Keratinocyte (primary cell): Measurements from ENCODE around the gene NUP205. TPM values are rescaled to one million over a fixed set of nuclear protein-coding genes. Genes with fewer than 3 reads are reported as not detected.
A peak's percentile ranks its signal among the peaks of the same experiment; 100 is the strongest.

ENCODE experiments used
- DNase-seq: peaks from one replicate; pipeline ENCODE4 v3.0.0-alpha.2; 2011; ENCODE audit warnings: low read depth, missing footprints, low spot score
- FAIRE-seq: peaks from 2 replicates; lab custom pipeline; 2011; peaks lifted over from hg19 to GRCh38; lab: Jason Lieb, UNC
- H2AFZ ChIP-seq: 2 replicates; pipeline ENCODE4 v1.6.0; 2012; ENCODE audit warnings: low read length, control low read depth, inconsistent platforms; ENCODE audit not compliant: control insufficient read depth
- H3K27ac ChIP-seq: 2 replicates; pipeline ENCODE4 v1.5.1; 2011; ENCODE audit warnings: low read length; ENCODE audit not compliant: control insufficient read depth, insufficient read depth
- H3K27me3 ChIP-seq: 3 replicates; pipeline ENCODE4 v1.6.0; 2011; ENCODE audit warnings: low read length; ENCODE audit not compliant: control insufficient read depth, insufficient read depth; ENCODE audit errors: extremely low read depth
- H3K36me3 ChIP-seq, 2 experiments: 2 replicates in 1 of 2; 3 replicates in 1 of 2; pipeline ENCODE4 v1.5.1; 2011; ENCODE audit warnings: low read length in 2 of 2, mild to moderate bottlenecking in 1 of 2; ENCODE audit not compliant: control insufficient read depth in 2 of 2, insufficient read depth in 2 of 2; ENCODE audit errors: extremely low read depth in 1 of 2
- H3K4me1 ChIP-seq: 3 replicates; pipeline ENCODE4 v1.5.1; 2011; ENCODE audit warnings: low read length; ENCODE audit not compliant: control insufficient read depth, insufficient read depth; ENCODE audit errors: extremely low read depth
- H3K4me2 ChIP-seq: 3 replicates; pipeline ENCODE4 v1.6.0; 2011; ENCODE audit warnings: low read depth, low read length; ENCODE audit not compliant: control insufficient read depth, insufficient read depth; ENCODE audit errors: extremely low read depth
- H3K4me3 ChIP-seq, 3 experiments: fragments of 200-600 bp in 1 of 3; sonication (generic) in 1 of 3; 2 replicates in 2 of 3; 3 replicates in 1 of 3; pipeline ENCODE4 v1.5.1; 2011 to 2016; ENCODE audit warnings: low read length in 3 of 3, mild to moderate bottlenecking in 3 of 3, control low read depth in 2 of 3, inconsistent platforms in 1 of 3, low read depth in 1 of 3, mixed read lengths in 1 of 3, mixed run types in 1 of 3, moderate library complexity in 1 of 3; ENCODE audit not compliant: control insufficient read depth in 2 of 3, insufficient read depth in 2 of 3; ENCODE audit errors: extremely low read depth in 1 of 3
- H3K79me2 ChIP-seq: 2 replicates; pipeline ENCODE4 v1.6.0; 2012; ENCODE audit warnings: low read length; ENCODE audit not compliant: control insufficient read depth, insufficient read depth
- H3K9ac ChIP-seq: 3 replicates; pipeline ENCODE4 v1.6.0; 2011; ENCODE audit warnings: low read length; ENCODE audit not compliant: control insufficient read depth, insufficient read depth; ENCODE audit errors: extremely low read depth
- H3K9me1 ChIP-seq: 3 replicates; pipeline ENCODE4 v1.6.0; 2011; ENCODE audit warnings: low read length; ENCODE audit not compliant: control insufficient read depth, insufficient read depth; ENCODE audit errors: extremely low read depth
- H3K9me3 ChIP-seq: 2 replicates; pipeline ENCODE4 v1.5.1; 2012; ENCODE audit warnings: low read depth, low read length; ENCODE audit not compliant: control insufficient read depth
- H4K20me1 ChIP-seq: 3 replicates; pipeline ENCODE4 v1.6.0; 2011; ENCODE audit warnings: low read length; ENCODE audit not compliant: control insufficient read depth, insufficient read depth; ENCODE audit errors: extremely low read depth
- EZH2 ChIP-seq: IDR thresholded peaks from one replicate; pipeline ENCODE4 v1.6.1; 2012; ENCODE audit warnings: inconsistent platforms, mild to moderate bottlenecking, low read length, moderate library complexity
- dilution Hi-C: fragments of 300-500 bp; cut with MboI; formaldehyde crosslinking; loops from one replicate; pipeline ENCODE4 v1.7.0; 2020; ENCODE audit warnings: low sequenced_read_pairs; ENCODE audit not compliant: extremely low pct_ligation_motif_present
- polyA plus RNA-seq, 5 experiments: library from polyadenylated mRNA; depleted of rRNA in 3 of 5; stranded (reverse) in 3 of 5; stranded (forward) in 1 of 5; unstranded in 1 of 5; fragments of >200 nt; gene quantifications; 1 replicate in 1 of 5; 2 replicates in 3 of 5; 3 replicates in 1 of 5; pipeline versions ENCODE4 v1.2.1 to v1.2.3, GENCODE V29; 2011 to 2012; ENCODE audit warnings: missing spikeins in 2 of 5, low read depth in 1 of 5, low replicate concordance in 1 of 5
- TF ChIP-seq, protein P1 (sequence below), 3 experiments: IDR thresholded peaks in 1 of 3; conservative IDR thresholded peaks in 1 of 3; optimal IDR thresholded peaks in 1 of 3; 2 replicates in 2 of 3; 3 replicates in 1 of 3; pipeline versions ENCODE3 to v1.5.1; 2011; ENCODE audit warnings: low read length in 3 of 3, mild to moderate bottlenecking in 3 of 3, moderate library complexity in 2 of 3, control low read depth in 1 of 3, inconsistent platforms in 1 of 3; ENCODE audit not compliant: insufficient read depth in 2 of 3; ENCODE audit errors: extremely low read depth in 1 of 3

NUP205 gene
- polyA plus RNA-seq, 1 donor (not counting 4 experiments of a cell fraction or from before 2014, with no cell fraction given) = 74.6 TPM

DNA sequence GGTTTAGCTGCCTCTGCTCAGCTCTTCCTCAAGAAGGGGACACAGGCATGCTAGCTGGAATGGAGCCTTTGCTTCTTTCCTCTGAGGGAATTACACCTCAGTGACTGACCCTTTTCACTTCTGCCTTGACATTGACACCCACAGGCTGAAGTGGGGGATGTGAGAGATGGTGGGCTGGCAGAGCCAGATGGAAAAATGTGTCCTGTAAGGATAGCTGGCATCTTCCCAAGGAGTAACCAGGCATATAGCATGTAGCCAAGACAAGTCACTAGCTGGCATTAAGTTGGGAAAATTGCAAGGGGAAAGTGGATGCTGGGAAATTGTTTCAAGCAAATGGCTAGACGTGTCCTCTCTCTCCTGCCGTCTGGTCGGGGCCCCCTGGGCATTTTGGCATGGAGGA is 124.5 kb downstream of the NUP205 start:
- H3K4me1 ChIP-seq = peaks cover 50% of the 10 kb centered on the region
- no peak overlapping the region for H3K4me3 ChIP-seq
- no peaks in the 10 kb centered on the region for H3K9me1 ChIP-seq
- dilution Hi-C loops = no loop called here
- no peak overlapping the region for H2AFZ ChIP-seq
- H3K27ac ChIP-seq = no peak overlapping the region
- no peak for FAIRE-seq
- H3K4me2 ChIP-seq = no peak overlapping the region
- peaks cover 5 to 10% of the 10 kb centered on the region in 2 experiments for H3K36me3 ChIP-seq
- no peaks in the 10 kb centered on the region for H3K27me3 ChIP-seq
- peaks cover 1% of the 10 kb centered on the region for H3K79me2 ChIP-seq
- no peak overlapping the region for H3K9ac ChIP-seq
- TF ChIP-seq, protein P1, sequence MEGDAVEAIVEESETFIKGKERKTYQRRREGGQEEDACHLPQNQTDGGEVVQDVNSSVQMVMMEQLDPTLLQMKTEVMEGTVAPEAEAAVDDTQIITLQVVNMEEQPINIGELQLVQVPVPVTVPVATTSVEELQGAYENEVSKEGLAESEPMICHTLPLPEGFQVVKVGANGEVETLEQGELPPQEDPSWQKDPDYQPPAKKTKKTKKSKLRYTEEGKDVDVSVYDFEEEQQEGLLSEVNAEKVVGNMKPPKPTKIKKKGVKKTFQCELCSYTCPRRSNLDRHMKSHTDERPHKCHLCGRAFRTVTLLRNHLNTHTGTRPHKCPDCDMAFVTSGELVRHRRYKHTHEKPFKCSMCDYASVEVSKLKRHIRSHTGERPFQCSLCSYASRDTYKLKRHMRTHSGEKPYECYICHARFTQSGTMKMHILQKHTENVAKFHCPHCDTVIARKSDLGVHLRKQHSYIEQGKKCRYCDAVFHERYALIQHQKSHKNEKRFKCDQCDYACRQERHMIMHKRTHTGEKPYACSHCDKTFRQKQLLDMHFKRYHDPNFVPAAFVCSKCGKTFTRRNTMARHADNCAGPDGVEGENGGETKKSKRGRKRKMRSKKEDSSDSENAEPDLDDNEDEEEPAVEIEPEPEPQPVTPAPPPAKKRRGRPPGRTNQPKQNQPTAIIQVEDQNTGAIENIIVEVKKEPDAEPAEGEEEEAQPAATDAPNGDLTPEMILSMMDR (optimal IDR thresholded peaks at IDR 0.05 in 1 of 3, IDR thresholded peaks at IDR 0.05 in 1 of 3, conservative IDR thresholded peaks at IDR 0.05 in 1 of 3; ENCODE audit: extremely low read depth in 1 of 3, insufficient read depth in 2 of 3, low read length in 3 of 3) = no peak
- no peak for TF ChIP-seq EZH2
- no peaks in the 10 kb centered on the region for H3K9me3 ChIP-seq
- no peaks in the 10 kb centered on the region for H4K20me1 ChIP-seq
- no peak for DNase-seq

DNA sequence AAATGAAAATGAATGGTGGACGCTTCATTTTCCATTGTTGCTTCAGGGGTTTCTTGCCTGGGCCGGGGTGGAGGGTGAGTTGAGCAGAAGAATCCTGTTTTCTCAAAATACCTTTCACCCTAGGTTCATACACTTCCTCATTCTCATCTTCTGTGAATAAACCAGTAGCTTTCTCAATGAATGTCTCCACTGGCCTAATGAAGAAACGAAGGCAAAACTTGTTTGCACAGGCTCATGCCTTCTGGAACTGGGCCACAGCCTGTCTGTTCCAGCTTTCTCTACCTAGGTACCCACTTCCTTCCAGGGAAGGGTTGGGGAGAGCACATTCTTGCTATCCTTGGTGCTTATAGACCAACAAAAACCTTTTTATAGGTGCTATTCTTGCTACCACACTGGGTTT is 125.9 kb downstream of the NUP205 start:
- Histone ChIP-seq H3K79me2 (peaks cover 1% of the 10 kb centered on the region), H3K9me1 (no peaks in the 10 kb centered on the region), H4K20me1 (no peaks in the 10 kb centered on the region), H3K27me3 (no peaks in the 10 kb centered on the region), H3K4me3 (peak overlapping the region in 2 of 3 experiments; percentile 7 to 16), H2AFZ (no peak overlapping the region), H3K36me3 (peaks cover 6 to 7% of the 10 kb centered on the region in 2 experiments), H3K4me2 (peak overlapping the region; percentile 61), H3K9me3 (no peaks in the 10 kb centered on the region), H3K9ac (no peak overlapping the region), H3K4me1 (peaks cover 39% of the 10 kb centered on the region), H3K27ac (peak overlapping the region; percentile 27)
- TF ChIP-seq EZH2 = no peak
- TF ChIP-seq, protein P1 (optimal IDR thresholded peaks at IDR 0.05 in 1 of 3, IDR thresholded peaks at IDR 0.05 in 1 of 3, conservative IDR thresholded peaks at IDR 0.05 in 1 of 3; ENCODE audit: extremely low read depth in 1 of 3, insufficient read depth in 2 of 3, low read length in 3 of 3) = no peak
- peak; percentile 81 for FAIRE-seq
- DNase-seq = no peak
- dilution Hi-C loops = no loop called here
